Measurements from ENCODE around the gene SAMD7.

The SAMD7 gene

DNA sequence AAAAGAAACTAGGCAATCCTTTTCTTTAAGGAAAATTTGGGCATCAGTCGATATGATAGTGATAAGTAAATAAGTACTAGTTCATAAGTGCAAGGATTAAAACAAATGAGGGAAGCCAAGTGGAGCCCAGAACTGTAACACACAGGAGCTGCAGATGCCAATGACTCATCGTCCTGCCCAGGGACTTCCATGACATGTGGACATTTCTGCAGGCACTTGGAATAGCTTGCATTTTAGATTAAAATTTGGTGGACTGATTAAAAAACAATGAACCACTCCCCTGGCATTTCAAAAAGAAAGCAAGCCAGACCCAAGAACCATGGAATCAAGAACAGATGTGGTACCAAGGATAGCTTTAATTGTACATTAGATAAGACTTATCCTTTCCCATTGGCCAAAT lies 2.9 kb downstream of the SAMD7 start:
- DNase-seq, result no peak

DNA sequence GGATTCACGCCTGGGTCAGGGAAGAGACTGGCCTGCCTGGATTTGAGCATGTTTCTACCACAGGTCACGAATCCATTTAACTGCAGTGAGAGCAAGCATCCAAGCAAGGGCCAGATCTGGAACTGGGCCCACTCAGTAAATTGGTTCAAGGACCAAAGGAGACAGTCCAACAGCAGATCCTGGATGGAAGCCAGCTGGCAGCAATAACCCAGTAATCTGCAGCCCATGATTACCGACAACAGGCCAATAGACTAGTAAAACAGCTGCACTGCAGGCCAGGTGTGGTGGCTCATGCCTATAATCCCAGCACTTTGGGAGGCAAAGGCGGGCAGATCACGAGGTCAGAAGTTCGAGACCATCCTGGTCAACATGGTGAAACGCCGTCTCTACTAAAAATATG lies 11.8 kb downstream of the SAMD7 start:
- peak in 1 of 3 experiments; percentile 68 for DNase-seq

DNA sequence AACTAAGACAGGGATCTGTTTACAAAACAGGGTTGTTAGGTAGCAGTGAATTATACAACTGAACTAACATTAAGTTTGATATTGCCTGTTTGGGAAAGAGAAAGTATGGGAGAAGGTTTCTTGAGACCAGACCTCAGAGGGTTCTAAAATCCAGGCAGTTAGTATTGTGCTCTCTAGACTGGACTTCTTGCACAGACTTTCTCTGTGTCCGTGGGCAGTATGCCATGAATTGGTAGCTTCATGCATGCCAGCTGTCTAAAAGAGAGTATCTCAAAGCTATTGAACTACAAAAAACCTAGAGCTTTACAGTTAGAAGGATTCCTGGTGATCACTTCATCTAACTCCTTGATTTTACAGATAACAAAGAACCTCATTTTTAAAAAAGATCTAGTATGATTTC lies 12.5 kb downstream of the SAMD7 start:
- no peak for DNase-seq

DNA sequence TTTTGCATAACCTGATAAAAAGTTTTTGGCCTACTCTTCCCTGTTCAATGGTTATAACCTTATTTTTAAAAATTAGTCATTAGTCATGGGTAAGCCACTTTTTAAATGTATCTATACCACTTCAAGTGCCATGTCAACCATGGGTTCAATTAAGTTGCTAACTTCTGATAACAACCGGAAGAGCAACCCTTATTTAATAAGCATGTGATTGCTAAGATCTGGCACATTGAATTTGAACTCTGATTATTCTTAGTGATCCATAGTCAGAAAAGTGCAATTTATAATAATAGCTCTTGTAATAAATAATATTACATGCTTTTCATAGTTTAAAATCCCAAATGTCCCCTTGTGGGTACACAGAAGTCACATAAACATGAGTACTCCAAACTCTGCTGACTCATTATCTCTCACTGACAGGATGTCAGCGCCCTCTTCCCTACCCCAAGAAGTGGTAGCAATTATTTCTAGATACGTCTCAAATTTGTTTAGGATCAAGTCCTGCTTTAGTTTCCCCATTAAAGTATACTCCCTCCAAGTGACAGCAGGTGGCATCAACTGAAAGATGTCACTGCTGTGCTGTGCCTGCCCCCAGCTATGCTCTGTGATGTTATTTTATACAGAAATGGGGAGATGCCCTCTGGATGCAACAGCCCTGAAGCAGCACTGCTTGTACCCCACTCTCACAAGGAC lies 18.6 kb downstream of the SAMD7 start:
- DNase-seq, result peak in 1 of 3 experiments; percentile 19

DNA sequence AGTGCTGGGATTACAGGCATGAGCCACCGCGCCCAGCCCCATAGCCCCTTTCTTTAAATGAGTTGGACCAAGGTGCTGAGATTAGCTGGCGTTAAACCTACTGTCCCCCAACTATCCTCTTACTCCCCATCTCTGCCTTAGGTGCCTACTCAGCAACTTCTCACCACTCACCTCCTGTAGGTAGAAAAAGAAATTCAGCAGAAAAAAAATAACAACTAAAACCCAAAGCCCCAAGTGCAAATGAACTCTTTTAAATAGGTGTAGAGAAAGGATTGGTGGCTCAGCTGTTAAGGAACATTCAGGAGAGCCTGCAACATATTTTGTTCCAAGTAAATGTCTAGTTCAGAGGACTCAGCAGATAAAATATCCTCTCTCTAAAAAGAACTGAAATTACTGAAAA lies 19.5 kb downstream of the SAMD7 start:
- no peak for DNase-seq

DNA sequence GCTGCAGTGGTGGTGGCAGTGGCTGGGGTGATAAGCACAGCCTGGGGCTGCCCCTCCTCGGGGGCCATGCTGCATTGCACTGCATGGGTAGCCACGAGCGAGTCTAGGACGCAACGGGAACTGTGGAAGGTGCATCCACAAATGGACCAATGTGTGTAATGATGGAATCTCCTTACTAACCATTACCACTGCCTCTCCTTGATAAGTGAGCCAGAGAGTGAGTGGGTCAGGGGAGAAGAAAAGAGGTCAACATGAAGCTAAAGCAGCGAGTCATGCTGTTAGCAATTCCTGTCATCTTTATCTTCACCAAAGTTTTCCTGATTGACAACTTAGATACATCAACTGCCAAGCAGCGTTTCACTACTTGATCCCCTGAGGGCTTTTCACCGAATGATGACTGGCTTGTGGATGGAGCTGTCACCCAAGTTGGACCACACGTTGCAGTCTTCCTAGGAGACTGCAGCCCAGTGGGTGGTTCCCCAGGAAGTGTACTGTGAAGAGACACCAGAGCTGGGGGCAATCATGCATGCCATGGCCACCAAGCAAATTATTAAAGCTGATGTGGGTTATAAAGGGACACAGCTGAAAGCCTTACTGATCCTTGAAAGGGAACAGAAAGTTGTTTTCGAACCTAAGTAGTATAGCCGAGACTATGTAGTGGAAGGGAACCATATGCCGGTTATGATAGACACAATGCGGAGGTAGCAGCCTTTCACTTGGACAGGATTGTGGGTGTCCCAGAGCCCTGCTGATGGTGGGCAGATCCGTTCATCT lies 20.6 kb downstream of the SAMD7 start:
- DNase-seq, result no peak

DNA sequence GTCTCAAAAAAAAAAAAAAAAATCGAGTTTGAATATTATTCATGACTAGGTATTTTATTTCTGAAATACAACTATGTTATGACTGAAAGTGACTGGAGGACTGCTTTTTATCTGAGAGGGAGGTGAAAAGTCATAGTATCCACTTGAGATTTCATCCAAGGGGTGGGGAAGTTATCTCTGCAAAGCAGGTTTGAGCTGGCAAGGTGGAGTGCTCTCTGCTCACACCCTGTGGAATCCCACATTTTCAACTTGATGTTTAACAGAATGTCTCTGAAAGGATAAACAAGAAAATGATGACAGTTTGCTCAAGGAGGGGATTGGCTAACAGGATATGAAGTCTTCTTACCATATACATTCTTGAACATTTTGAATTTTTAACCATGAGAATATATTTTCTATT lies 27.9 kb downstream of the SAMD7 start:
- no peak for DNase-seq

DNA sequence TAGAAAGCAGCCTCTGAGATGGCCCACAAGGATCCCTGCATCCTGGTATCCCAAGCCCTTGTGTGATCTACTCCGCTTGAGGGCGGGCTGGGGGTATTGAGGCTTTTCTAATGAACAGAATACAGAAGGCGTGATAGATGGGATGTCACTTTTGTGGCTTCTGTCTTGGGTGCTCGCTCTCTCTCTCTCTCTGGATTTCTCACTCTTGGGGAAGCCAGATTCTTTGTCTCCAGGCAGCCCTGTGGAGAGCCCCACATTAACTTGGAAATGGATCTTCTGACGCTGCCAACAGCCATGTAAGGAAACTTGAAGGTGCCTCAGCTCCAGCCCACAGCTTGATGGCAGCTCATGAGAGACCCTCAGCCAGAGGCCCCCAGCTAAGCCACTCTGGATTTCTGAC lies 28.4 kb downstream of the SAMD7 start:
- DNase-seq, result no peak

DNA sequence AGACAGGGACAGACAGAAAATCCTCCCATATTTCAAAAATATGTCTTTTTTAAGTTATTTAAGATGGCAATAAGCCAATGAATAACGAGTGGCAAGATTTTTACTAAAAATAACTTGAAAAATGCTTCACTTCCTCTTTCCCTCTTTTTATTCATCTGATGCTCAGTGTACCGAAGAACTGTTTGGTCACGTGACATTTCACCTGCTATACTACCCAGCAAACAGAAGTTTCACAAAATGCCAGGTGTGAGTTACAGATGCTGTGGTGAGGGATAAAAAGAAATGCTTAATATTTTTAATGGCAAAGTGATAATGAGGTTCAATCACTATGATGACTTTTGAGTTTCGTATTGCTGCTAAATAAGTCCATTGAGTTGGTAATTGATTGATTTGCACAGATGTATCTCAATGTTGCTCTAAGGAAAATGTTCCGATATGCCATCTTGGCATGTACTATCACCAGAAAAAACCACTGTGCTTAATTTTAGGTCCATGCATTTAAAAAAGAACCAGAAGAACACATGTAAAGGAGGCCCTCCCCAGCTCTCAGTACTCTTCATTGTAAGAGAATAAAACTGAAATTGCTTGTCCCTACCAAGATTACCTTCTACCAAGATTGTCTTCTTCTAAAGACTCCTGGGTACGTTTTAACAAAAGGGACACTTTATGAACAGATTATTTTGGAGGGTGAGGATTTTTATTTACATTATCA lies 29.3 kb downstream of the SAMD7 start:
- peak in 2 of 3 experiments; percentile 23 to 61 for DNase-seq

DNA sequence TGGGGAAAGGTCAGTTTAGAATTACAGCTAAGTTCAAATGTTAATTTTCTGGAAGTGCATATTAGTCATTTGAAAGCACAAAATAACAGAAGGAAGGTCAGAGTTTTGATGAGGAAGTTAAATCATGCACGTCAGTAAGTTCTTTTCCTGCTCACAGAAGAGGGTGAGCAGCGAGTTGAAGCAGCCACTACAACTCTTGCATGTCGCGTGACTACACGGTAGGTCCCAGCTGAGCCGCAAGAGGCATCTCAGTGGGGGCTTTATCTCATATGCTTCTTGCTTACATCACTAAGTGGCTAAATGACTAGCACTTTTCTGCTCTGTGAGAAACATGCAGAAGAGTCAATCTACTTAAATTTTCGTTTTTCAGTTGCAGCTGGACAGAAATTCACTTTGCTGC lies 33.9 kb downstream of the SAMD7 start:
- DNase-seq, result no peak

DNA sequence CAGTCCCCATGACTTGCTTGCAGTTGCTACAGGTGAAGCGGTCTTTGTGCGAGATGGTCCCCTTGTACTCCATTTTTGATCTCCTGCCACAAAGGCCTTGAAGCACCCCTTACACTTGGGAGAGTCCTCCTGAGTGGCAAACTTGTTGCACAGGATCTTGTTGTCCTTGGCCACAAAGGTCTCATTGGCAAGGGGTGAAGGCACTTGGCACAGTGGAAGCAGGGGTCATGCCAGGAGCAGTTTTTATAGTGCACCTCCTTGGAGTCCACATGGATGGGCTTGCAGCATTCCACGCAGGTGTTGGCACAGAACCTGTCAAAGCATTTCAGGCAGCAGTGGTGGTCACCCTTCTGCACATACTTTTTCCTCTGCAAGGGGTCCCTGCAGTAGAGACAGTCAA lies 35.0 kb downstream of the SAMD7 start:
- no peak for DNase-seq

DNA sequence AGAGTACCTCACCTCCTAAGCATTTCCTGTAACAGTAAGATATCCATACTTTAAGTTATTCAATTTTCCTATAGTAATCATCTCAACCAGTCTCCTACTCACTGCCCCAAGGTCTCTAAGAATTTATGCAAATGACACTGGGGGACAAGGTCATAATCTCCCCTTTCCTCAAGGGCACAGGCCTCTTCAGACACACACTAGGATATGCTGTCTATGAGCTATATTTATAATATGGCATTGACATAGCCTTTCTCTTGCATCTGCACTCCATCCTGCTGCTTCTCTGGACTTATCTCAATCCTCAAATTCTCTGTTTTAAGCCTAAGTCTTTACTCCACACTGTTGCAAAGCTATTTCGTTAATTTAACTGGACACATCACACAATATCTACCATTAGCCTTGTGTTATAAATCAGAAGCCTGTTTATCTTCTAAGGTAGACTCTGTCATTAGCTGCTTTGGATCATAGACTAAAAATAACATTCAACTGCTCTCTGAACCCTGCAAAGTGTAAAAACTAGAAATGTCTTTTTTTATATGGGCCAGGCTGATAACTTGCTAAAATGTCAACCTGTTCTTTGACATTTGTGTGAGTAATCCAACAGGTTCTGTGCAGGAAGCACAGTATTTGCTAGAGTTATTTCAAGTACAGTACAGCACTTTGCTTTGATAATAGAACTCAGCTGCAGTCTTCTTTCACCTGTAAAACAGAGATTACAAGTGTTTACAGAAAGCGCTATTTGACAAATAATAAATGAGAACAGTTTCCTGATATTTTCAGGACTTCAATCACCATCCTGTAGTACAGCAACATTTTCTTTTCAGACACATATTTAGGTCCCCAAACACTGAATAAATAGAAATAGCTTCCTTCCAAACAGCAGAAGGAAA lies 37.4 kb downstream of the SAMD7 start:
- DNase-seq, result peak in 2 of 3 experiments; percentile 66 to 78

DNA sequence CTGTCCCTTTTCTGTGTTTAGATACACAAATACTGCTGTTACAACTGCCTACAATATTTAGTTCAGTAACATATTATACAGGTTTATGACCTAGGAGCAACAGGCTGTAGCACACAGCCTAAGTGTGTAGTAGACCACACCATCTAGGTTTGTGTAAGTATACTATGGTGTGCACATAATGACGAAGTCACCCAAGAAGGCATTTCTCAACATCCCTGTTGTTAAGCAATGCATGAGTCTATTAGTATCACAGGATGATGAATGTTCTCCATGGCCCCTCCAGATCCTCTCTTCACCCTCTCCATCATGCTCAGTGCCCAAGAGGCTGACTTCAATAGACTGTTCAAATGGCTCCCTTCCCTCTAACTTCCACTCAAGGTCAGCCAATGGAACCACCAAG lies 40.7 kb downstream of the SAMD7 start:
- no peak for DNase-seq

DNA sequence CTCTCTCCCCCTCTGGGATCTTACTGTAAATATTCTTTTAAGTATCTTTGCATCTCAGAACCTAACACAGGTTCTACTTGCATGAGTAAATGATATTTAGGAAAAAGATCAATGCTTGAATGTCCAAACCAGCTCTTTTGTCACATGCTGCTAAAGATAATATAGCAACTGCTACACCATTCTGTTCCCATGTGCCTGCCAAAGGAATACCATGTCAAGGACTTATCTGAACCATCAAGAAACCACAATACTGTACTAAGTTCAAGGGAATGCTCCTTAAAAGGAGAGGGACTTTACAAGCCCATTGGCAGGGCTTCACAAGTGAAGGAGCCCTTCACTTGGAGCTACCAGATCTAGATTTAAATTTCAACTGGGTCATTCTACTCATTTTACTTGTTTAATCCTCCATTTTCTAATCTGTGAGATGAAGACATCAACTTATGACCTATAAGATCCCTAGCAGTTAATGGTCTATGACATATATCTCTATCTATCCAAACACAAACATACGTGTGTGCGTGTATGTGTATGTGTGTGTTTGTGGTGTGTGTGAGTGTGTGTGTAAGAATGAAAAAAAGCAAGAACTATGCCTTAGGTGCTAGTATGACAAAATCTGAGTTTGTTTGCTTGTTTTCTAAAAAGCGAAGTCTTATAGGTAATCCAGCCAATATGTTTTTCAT lies 42.2 kb downstream of the SAMD7 start:
- no peak for DNase-seq

DNA sequence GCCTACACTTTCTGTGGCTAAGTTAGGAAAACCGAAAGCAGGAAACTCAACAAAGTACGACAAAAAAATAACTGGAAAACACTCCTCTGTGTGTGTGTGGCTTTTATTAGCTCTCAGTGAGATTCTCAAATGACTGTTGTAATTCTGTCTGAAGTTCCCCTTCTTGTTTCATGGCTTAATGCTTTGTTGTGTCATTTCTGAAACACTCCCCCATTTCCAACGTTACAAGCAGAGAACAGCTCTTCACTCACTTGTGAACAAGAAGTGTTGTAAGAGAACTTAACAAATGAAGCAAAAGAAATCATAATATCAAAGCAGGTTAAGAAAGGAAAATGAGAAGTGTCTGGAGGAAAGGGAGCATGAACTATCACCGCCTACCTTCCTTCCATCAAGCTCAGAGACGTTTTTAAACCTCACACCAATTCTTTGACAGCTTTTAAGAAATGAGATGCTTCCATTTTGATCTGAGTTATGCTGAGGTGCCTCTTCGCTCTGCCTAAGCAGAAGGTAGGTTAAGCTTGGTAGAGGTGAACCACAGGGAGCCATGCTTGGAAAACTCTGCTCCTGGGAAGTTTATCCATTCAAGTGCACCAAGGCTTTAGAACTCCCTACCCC lies 42.9 kb downstream of the SAMD7 start:
- no peak for DNase-seq

DNA sequence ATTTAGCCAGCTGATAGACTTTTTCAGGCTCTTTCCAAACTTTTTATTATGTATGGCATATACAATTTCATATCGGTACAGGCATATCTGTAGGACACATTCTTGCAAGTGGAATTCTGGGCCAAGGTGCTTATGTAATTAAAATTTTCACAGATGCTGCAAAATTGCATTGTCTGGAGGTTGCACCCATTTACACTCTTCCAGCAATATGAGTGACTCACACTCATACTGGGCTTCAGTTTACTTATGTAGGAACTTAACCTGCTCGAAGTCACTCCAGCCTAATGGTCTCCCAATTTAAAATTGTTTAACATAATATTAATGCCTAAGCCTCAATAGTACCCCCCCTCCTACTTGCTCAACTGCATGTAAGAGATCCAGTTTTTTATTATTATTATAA lies 44.0 kb downstream of the SAMD7 start:
- no peak for DNase-seq

DNA sequence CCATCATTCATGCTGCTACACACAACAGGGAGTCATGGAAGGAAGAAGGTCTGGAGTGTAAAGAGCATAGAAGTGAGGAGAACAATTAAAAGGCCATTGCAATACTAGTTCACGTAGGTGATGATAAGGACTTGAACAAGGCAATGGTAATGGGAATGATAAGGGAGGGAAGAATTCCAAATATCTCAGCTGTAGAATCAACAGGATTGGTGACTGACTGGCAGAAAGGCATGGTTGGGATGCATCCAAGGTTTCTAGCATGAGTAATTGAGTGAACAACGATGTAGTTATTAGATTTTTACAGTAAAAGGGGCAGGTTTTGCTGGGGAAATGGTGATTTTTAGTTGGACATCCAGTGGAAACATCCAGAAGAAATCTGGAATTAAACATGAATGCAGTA lies 52.8 kb downstream of the SAMD7 start:
- no peak for DNase-seq

DNA sequence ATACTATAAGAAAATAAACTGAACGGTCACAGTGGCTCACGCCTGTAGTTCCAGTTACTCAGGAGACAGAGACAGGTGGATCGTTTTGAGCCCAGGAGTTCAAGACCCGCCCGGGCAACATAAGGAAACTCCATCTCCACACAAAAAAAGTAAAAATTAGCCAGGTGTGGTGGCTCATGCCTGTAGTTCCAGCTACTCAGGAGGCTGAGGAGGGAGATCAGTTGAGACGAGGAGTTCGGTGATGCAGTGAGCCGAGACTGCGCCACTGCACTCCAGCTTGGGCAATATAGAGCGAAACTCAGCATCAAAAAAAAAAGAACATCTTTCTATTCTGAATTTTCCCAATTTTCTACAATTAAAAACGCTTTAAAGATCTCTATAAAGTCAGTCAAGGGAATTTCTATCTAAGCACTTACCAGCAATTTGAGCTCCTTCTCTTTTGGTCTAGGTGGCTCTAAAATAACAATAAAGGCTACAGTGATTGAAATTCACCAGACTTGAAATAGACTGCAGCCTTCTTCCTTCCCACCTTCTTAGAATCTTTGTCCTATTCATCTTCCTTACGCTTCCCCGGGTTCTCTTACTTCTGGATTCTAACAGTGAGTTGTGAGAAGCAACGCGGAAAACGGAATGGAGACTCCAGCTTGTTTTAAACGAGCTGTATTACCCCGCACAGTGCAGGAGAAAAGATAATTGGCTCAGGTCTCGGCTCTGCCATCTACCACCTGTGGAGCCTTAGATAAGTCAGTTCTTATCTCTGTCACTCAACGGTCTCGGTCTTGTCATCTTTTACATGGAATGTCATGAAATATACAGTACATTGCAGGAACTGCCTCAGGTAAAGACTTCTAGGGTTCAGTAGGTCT lies 54.4 kb downstream of the SAMD7 start:
- peak; percentile 35 to 95 (median 67) for DNase-seq

DNA sequence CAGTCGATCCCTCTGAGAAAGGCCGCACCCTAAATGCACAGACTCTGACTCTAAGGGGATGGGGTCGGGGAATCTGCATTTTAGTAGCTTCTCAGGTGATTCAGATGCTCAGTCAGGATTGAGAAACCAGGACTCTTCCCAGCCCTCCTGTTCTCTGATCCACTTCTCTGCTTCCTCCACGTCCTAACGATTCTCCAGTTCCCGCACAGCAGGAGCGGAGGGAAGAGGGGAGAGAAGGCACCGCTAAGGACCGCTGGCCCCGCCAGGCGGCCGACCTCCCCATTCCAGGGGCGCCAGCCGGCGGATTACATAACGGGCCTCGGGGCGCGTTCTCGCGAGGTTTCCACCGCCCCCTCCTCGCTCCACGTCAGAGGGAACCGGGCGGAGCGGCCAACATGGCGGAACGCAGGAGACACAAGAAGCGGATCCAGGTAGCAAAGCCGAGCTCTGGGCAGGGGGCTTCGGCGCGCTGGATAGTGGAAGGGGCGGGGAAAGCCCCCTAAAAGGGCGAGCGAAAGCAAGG lies 55.1 kb downstream of the SAMD7 start, which contains the start of gene SEC62:
Gene SEC62 (plus strand): TSS at position 380 of the 523 bp plus-strand sequence. CDS start 16 bp downstream, at position 396.
- DNase-seq, result peak; percentile 94 to 98 (median 98)

Data from NCI-H1417 (cell line).